Posterior vena cava (tissue), 2 donors: ENCODE measurements around the gene HAAO. TPM values are rescaled to one million over a fixed set of nuclear protein-coding genes. Genes with fewer than 3 reads are reported as not detected.
"Not testable (repeated sequence)": the region's sequence is repeated elsewhere in the genome, so short reads cannot be mapped to it uniquely, and the experiment has no call there.

Experiments
- DNase-seq: peaks from one replicate; pipeline ENCODE4 v3.0.0-alpha.2; 2020; ENCODE audit warnings: low spot score
- intact Hi-C, 2 donors: fragments of 100-400 bp; cut with DNase I; formaldehyde crosslinking; loops; one replicate each; pipeline versions ENCODE4 v1.14.1 to v1.14.2; 2022 to 2023
- long read RNA-seq, 2 donors: library from polyadenylated mRNA; unstranded; transcript quantifications; one replicate each; pipeline ENCODE4 v2.0.0, GENCODE V29; 2020 to 2021
- total RNA-seq, 2 donors: library from RNA; stranded (reverse); fragmentation: NEBNext Ultra II Directional; extraction: Animal tissue kit (Norgen Biotek cat#: 25700); gene quantifications; one replicate each; pipeline ENCODE4 v1.2.1, GENCODE V29; 2021
- donor health status: DM: yes; HTN: yes; CAD: no.
- donor health status: DM: yes; HTN: yes; CAD: no.

The HAAO gene
- total RNA-seq: 10 to 100 TPM in 1 of 2 donors, 1 to 10 TPM in 1; 5.1 to 15.0 TPM
- long read RNA-seq, donor 1, partial matches to known transcripts: 0 of 6 reads
- long read RNA-seq, donor 1, other reads (novel, unspliced or antisense): 4 of 6 reads
- long read RNA-seq, donor 2, transcript HAAO-201 (10 exons, 1,265 nt): major isoform, 8 of 10 reads
- long read RNA-seq, donor 2, partial matches to known transcripts: 0 of 10 reads
- long read RNA-seq, donor 2, other reads (novel, unspliced or antisense): 2 of 10 reads

DNA sequence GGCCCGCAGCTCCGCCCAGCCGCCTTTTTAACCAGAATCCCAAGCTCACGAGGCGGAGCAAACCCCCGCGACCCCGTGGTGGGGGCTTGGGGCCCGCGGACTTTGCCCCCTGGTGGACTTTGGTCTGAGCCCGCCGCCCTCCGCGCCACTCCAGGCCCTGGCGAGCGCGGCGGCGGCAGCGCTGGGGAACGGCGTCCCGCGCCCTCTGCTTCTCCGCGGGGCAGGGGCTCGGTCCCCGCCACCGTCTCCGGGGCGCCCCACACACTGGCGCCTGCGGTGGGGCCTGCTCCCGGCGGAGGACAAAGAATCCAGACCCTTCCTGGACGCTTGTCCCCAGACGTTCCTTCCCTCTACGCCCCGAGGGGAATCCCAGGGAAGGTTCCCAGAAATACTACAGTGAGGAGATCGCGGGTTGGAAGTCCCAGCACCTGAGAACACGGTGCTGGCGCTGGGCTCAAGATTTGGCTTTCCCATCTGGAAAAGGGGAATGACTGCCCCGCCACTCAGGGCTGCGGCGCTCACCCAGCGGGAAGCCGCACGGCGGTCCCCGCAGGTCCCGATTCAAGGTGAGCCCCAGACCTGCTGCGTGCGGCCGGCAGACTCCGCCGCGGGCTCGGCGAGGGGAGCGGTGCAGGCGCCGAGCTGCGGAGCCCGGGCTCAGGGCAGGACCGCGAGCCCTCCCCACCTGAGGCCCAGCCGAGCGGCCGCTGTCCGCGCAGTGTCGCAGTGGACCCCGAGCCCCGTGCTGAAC is at the start of gene HAAO:
Gene HAAO, minus strand, starts transcription at position 1 of the 751 bp plus-strand sequence. CDS start 47 bp downstream, outside the sequence.
- DNase-seq: peak; percentile 88
- intact Hi-C loops: loop anchor here in 1 of 2 donors (10.0 kb wide), 1 partner anchor 68 kb away; no protein-coding TSS in a partner anchor

DNA sequence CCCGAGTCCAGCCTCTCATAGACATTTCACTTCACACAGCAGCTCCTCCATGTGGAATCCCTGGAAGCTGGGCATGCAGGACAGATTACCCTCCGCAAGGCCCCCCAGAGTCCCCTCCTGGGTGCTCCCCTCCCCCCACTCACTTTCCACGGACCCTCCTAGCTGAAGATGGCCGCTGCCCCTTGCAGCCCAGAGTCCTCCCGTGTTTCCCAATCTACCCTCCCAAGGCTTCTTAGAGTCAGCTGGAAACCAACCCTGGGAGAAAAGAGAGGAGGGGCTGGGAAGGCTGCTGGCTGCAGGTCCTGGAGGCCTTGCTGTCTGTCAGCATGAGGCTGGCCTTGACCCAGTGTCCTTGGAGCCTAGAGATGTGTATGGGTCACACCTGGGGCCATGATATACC is 49.0 kb upstream of the HAAO start:
- peak; percentile 58 for DNase-seq
- intact Hi-C loops: no loop called here

DNA sequence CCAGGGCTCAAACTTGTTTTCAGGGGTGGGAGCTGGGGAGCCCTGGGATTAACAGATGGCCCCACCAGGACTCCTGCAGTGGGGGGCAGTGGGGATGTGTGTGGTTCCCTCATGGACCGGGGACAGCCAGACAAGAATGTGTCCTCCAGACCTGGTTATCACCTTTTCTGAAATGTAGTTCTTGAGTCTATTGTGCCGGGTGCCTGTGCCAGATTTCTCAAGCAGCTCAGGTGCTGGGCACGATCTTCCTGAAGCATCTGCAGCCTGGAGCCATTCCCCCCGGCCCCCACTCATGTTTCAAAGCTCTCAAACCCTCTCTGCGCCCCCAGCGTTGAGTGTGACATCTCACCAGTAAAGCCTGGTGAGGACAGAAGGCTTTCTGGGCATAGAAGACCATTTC is 48.4 kb upstream of the HAAO start:
- intact Hi-C loops: no loop called here
- DNase-seq: peak; percentile 66

DNA sequence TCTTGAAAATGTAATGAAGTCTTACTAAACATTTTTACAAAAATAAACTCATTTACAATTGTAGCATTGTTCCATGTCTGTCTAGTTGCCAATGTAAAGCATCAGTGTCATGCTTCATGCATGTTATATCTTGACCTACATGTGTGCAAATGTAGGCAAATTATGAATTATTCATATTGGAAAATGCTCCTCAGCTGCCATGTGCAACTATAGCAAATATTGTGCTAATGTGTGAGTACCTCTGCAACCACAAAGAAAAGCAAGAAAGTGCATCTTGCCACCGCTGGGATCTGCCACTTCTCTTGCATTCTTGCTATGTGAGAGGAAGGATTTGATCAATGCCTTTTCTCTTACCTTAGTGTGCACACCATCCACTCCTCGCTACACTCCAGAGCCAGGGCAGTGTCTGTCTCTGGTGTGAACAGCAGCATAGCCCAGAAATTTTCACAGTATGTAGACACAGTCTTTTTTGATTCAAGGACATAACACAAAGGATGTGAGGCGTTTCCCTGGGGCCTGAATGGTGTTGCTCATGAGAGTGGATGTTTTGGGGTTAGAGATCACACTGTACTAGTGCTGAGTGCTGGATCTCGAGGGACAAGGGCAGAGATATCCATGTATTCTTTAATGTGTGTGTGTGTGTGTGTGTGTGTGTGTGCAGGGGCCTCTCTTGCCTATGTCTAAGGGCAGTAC is 47.6 kb upstream of the HAAO start:
- DNase-seq: peak; percentile 63
- intact Hi-C loops: no loop called here

DNA sequence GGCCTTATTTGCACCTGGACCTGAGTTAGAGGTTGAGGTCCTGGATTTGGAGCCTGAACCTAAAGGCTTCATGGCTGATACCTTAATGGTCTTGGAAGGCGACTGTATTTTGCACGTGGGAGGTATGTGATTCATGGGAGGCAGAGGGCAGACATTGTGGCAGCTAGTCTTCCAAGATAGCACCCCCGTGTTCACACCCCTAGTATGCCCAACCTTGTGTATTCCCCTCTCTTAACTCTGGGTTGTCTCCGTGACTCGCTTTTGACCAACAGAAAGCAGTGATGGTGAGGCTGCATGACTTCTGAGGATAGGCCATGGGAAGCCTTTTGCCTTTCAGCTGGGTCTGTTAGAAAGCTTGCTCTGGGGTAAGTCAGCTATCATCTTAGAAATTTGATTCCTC is 45.8 kb upstream of the HAAO start:
- DNase-seq: no peak
- intact Hi-C loops: no loop called here

DNA sequence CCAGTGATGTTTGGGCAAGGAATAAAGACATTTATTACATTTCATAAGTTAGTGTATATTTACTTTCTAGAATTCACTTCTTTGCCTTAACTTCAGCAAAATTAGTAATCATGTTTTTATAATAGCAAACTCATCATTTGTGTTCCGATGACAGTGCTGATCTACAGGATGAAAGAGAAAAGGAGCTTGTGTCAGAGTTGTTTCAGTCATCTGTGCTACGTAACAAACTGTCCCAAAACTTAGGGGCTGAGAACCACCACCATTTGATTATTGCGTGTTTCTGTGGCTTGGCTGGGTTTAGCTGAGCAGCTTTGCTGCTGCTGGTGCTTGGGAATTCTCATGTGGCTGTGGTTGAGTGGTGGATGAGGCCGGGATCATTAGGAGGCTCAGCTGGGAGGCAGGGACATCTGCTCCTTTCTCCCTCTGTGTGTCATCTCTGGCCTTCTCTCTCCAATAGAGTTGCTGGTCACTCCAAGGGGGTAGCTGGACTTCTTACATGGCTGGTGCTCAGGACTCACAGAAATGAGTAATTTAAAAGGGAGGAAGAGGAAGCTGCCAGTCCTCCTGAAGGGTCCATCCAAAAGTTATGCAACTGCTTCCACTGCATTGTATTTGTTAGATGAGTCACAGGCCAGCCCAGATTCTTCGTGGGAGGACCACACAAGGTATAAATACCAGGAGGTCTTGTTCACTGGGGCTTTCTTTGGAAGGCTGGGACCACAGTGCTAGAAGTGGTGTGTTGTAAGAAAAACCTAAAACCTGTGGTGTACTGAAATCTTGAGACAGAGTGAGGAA is 43.4 kb upstream of the HAAO start:
- intact Hi-C loops: no loop called here
- peak; percentile 78 for DNase-seq

DNA sequence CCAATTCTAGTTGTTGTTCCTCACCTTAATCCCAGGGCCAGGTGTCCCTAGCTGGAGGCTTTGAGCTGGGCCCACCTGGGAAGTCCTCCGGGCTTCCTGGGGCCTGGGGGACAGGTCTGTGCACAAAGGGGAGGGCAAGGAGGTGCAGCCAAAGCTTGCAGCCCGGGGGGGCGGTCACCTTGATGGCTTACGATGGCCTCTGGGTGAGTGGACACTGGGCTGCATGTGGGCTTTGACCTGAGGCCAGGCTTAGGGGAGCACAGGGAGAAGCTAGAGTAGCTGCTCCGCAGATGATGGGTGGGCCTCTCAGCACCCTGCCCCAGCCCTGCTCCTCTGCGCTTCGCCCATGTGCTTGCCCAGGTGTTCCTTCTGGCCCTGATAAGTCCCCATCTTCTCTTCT is 41.8 kb upstream of the HAAO start:
- intact Hi-C loops: loop anchor here in 1 of 2 donors (5.0 kb wide), 2 partner anchors 98 to 113 kb away; no protein-coding TSS in a partner anchor

DNA sequence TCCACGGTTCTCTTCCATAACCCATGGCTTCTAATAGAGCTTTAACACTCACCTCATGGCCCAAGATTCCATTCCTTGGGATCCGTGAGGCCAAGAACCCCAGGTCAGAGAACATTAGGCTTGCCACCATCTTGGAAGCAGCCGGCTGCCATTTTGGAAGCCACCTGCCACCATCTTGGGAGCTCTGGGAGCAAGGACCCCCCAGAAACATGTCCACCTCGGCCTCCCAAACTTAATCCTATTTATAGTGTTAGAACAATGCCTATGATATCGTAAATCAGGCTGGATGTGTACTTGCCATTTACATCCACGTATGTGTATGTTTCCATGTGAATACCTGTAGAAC is 39.9 kb upstream of the HAAO start:
- no peak for DNase-seq
- intact Hi-C loops: loop anchor here in 1 of 2 donors (5.0 kb wide), 2 partner anchors 100 to 115 kb away; no protein-coding TSS in a partner anchor

More for the DNA sequence above, 41.8 kb upstream of the HAAO start:
- DNase-seq: peak; percentile 52

DNA sequence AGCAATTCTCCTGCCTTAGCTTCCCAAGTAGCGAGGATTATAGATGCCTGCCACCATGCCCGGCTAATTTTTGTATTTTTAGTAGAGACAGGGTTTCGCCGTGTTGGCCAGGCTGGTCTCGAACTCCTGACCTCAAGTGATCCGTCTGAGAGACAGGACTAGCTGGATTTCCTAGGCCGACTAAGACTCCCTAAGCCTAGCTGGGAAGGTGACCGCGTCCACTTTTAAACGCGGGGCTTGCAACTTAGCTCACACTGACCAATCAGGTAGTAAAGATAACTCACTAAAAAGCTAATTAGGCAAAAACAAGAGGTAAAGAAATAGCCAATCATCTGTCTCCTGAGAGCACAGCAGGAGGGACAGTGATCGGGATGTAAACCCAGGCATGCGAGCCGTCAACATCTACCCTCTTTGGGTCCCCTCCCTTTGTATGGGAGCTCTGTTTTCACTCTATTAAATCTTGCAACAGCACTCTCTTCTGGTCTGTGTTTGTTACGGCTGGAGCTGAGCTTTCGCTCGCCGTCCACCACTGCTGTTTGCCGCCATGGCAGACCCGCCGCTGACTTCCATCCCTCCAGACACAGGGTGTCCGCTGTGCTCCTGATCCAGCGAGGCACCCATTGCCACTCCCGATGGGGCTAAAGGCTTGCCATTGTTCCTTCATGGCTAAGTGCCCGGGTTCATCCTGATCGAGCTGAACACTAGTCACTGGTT is 39.3 kb upstream of the HAAO start:
- DNase-seq: not testable (repeated sequence)
- intact Hi-C loops: loop anchor here in 1 of 2 donors (5.0 kb wide), 2 partner anchors 101 to 116 kb away; no protein-coding TSS in a partner anchor

DNA sequence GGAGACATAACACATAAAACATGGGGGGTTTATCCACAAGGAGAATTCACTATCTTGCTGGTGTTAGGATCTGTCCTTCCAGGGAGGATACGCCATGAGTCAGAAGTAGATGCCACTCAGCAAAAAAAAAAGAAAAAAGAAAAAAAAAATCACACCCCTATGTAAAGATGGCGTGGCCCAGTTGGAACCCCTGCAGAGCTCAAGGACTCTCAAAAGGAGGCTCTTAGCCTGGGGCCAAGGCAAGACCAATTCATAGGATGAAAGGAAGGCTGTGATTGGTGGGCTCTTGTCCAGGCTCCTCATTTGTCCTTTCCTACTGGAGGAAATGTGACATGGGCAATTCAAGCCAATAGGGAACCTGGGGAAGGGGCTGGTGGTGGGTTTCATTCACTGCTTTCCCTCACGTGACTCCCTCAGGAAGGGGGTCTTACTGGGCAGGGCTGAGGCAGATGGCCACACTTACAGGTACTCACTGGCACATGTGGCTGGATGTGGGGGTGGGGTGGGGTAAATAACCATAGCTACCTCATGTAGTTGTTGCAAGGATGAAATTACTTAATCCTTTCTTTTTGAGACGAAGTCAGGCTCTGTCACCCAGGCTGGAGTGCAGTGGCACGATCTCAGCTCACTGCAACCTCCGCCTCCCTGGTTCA is 38.7 kb upstream of the HAAO start:
- intact Hi-C loops: loop anchor here (1.0 to 5.0 kb wide), 3 partner anchors 30 to 116 kb away; no protein-coding TSS in a partner anchor
- no peak for DNase-seq

DNA sequence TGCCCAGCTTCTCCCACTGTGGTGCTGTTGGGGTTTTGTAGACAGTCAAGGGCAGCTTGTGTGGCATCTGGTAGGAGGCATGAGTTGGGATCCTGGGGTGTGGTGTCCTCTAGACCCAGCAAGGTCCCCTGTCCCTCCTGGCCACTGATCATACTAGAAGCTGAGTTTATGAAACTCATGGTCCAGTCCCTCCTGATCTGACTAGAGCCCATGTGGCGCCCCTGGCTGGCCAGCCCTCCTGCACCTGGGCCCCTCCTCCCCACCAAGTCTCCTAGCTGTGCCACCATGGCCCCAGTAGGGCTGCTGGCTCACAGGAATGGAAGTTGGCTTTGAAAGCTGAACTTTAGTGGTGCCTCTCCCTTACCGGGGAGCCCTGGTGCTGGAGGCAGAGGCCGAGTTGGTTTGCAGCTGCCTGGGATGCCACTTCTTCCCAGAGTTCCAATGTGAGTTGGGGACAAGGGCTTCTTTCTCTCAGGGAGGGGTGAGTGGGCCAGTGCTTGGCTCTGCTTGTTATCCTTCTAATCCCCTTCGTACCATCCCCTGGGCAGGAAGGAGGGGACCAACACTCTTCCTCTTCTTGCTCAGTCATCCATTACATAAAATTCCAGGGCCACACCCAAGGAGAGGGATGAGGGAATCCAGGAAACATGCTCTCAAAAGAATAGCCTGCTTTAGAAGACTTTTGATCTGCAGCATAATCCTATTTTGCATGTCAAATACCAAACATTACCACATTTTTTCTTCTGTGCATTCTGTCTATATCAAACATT is 37.5 kb upstream of the HAAO start:
- no peak for DNase-seq
- intact Hi-C loops: loop anchor here (1.0 to 10.0 kb wide), 7 partner anchors 29 to 745 kb away; partner anchors contain the start of gene ZFP36L2 (in 1 of the 2)

DNA sequence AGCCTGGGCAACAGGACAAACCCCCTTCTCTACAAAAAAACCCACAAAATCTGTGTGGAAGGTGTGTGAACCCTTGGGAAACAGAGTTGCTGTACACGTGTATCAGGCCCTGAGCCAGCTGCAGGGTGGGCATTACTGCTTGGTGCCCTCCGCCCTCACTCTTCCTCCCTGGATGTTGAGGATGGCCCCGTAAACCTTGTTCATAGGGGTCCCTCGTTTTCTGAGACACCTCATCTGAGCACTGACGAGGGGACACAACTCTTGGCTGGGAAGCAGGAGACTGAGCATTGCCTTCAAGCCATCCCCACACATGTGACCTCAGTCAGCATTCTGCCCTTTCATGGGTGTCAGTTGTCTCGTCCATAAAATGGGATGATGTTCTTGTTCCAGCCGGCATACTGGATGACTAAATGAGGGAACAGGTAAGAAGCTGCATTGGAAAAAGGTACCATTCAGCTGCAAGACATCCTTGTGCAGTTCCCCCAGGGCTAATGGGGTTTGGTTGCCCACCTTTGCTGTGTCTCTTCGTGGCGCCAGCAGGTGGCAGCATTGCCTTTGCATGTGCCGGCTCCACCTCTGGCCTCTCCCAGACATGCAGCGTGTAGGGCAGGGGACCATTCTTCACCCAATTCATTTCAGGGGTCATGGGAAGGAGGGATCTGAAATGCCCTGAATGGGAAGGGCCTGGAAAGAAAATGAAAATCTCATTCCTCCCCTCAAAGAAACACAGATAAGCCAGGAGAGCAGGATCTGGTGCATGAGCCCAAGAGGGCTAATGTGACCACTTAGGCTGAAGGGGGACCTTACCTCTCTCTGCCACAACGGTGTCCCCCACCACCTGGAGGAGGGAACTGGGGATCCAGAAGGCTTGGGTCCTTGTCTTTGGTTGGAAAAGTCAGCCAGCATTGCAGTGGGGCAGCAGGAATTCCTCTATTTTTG is 36.4 kb upstream of the HAAO start:
- DNase-seq: peak; percentile 93

DNA sequence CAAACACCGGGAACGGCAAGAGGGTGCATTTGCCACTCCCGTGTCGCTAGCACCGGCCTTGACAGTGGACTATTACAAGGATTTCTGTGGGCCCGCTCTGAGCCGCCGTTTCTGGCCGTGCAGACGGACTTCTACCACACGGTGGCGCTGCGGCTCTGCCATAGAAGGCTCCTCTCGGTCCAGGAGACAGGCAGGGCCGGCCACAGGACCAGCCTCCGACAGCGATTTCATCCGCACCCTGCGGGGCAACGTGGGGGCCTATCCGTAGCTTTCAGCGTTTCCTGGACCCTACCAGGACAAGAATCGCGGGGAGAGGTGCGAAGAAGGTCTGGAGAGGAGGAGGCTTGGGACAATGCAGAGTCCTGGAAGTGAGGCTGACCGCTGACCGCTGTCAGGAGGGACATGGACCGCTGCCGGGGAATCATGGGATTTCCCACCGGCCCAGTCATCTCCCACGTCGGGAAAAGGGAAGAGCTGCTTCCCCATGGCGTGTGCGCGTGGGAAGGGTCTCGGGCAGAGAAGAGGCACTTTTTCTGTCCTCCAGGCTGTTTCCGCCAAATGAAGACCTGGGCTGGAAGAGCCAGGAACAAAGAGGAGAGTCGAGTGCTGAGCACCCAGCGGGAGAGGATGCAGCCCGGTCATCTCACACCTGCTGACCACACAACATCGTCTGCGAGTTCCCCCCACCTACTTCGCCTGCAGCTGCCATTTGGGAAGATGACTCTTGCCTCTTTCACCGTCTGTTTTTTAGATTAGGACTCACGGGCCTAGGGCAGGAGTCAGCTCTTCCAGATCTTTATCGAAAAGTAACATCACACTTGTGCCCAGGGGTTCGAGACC is 35.5 kb upstream of the HAAO start:
- intact Hi-C loops: loop anchor here (5.0 to 10.0 kb wide), 4 partner anchors 194 to 747 kb away; partner anchors contain the start of gene ZFP36L2 (in 1 of the 2)

More for the DNA sequence above, 36.4 kb upstream of the HAAO start:
- intact Hi-C loops: loop anchor here (5.0 to 10.0 kb wide), 4 partner anchors 194 to 746 kb away; partner anchors contain the start of gene ZFP36L2 (in 1 of the 2)

DNA sequence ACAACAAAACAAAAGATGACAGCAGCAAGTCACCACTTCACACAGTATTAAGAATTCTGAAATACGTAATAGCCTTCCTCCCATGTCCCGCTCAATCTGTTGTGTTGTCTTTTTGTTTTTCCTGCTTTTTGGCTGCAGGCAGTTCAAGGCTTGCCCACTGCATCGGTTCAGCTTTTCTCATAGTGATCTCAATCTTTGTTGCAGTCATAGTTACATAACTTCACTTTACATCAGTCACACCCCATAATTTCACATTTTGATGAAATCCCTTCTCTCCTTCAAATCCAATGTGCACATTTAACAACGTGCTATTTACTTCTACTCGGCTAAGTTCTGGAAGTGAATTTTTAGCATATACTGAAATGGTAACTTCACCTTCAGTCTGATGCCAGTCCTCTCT is 33.8 kb upstream of the HAAO start:
- no peak for DNase-seq
- intact Hi-C loops: loop anchor here (5.0 to 10.0 kb wide), 4 partner anchors 196 to 749 kb away; partner anchors contain the start of gene ZFP36L2 (in 1 of the 2)

More for the DNA sequence above, 35.5 kb upstream of the HAAO start:
- DNase-seq: peak; percentile 98

DNA sequence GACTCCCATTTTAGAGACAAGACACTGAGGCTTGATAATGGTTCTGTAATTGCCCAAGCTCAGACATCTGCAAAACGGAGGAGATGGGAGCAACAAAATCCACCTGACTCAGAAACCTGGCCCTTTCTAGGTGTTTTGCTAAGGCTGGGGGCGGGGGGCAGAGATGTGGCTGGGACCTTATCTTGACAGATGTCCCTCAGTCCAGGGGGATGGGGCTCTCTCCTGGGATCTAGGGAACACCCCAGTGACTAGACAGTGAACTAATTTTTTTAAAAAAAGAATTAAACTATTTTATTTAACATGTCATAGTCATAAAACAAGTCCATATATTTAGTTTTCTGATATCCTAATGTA is 32.0 kb upstream of the HAAO start:
- intact Hi-C loops: loop anchor here in 1 of 2 donors (10.0 kb wide), 1 partner anchor 750 kb away; no protein-coding TSS in a partner anchor
- no peak for DNase-seq
